GM12874 (cell line): ENCODE measurements around the gene SHD.

Experiments
- TF ChIP-seq, protein P1 (sequence below): IDR thresholded peaks from 2 replicates; pipeline ENCODE4 v1.5.1; 2011; ENCODE audit warnings: low read depth, mild to moderate bottlenecking, control low read depth, low read length, moderate library complexity; ENCODE audit not compliant: insufficient read depth

The SHD gene

DNA sequence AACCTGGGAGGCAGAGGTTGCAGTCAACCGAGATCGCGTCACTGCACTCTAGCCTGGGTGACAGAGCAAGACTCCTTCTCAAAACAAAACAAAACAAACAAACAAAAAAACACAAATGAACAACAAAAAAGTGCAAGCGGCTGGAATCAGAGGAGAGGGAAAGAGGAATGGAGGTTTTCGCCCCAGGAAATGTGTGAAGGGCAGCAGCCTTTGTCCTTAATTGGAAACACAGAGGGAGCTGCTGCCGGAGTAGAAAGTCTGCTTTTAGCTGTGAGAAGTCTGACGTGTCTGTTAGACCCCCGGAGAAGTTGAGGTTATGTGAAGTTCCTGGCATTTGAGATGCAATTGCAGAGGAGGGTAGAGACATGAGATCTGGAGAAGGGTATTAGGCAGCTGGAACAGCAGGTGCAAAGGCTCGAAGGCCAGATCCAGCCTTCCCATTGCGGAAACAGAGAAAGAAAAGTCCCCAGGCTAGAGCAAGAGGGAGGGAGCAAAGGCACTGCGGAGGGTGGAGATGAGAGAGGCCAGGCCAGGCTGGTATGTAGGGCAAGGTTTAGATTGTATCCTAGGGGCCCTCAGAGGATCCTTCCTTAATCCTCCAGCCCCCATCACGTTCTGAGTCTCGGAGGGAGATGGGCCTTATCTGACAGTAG is 22.6 kb downstream of the SHD start:
- TF ChIP-seq, protein P1, sequence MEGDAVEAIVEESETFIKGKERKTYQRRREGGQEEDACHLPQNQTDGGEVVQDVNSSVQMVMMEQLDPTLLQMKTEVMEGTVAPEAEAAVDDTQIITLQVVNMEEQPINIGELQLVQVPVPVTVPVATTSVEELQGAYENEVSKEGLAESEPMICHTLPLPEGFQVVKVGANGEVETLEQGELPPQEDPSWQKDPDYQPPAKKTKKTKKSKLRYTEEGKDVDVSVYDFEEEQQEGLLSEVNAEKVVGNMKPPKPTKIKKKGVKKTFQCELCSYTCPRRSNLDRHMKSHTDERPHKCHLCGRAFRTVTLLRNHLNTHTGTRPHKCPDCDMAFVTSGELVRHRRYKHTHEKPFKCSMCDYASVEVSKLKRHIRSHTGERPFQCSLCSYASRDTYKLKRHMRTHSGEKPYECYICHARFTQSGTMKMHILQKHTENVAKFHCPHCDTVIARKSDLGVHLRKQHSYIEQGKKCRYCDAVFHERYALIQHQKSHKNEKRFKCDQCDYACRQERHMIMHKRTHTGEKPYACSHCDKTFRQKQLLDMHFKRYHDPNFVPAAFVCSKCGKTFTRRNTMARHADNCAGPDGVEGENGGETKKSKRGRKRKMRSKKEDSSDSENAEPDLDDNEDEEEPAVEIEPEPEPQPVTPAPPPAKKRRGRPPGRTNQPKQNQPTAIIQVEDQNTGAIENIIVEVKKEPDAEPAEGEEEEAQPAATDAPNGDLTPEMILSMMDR: no peak

DNA sequence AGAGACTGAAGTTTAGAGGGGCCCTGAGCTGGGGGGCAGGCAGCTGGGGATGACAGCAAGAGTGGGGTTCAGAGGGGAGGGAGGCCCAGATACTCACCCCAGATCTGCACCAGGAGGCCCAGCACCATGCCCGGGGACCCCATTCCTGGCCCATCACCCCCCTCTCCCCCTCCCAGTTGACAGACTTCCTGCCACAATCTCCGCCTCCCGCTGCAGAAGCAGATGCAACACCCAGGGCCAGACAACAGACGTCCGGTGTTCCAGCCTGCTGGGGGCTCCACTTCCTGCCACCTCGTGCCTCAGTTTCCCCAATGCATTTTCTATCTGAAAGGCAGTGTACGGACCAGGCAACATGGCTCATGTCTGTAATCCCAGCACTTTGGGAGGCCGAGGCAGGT is 23.2 kb downstream of the SHD start, which contains the start of gene TMIGD2:
TMIGD2 (minus strand) TSS at position 147 of the 398 bp plus-strand sequence; CDS start at position 143, 4 bp downstream.
- TF ChIP-seq, protein P1: no peak

GRCh38 chr19:4303819-4304537 is 24.9 kb downstream of the SHD start:
- TF ChIP-seq, protein P1: no peak

DNA sequence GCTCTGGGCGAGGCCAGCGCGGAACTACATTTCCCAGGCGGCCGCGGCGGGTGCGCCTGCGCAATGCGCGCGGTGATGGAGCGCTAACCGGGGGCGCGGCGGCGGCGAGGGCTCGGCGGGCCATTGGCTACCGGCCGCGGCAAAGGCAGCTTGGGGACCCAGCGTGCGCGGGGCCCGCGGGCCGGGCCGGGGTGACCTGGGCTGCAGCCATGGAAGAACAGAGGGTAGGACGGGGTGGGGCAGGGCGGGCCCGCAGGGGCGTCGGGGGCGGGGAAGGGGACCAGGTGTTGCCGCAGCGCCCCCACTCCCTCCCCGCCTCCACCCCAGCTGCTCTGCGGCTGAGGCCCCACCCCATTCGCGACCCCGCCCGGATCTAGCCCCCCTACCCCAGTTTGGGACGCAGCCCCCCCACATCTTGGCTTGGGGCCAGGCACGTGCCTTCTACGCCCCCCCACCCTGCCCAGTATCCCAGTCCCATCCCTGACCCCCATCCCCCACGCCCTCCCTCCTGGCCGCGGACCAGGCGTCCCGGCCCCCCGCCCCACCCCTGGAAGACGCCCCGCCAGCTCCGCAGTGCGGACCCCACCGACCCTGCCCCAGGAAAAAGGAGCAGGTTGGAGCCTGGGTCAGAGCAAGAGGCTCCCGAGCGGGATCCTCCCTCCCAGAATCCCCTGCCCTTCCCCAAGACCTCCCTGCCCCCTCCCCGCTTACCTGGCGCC is 25.6 kb downstream of the SHD start, which contains the start of gene FSD1:
FSD1 (plus strand) TSS at position 61 of the 719 bp plus-strand sequence; CDS start at position 210, 149 bp downstream.
- TF ChIP-seq, protein P1: no peak

DNA sequence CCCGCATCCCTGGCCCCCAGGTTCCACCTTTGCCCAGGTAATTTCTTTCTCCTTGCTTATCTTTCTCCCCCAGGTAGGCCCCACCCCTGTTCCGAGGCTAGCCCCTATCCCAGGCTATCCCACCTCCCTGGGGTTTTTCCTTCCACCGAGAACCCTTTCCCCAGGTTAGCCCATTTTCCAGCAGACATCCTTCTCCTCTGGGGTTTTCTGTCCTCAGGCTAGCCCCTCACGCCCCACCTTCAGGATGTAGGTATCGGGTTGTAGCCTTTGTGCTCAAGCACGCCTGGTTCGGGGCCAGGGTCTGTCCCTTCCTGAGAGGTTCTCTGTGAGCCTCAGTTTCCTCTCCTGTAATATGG is 26.2 kb downstream of the SHD start:
- TF ChIP-seq, protein P1: no peak

DNA sequence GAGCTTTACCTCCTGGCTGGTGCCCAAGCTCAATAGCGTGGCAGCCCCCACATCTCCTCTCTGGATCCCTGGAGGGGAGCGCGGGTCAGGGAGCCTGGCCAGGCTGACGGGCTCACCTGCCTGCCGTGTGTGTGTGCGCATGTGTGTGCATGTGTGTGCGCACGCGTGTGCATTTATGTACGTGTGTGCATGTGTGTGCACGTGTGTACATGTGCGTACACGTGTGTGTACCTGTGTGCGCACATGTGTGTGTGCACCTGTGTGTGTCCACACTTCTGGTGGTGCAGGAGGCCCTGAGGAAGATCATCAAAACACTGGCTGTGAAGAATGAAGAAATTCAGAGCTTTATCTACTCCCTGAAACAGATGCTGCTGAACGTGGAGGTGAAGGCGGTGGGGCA is 26.6 kb downstream of the SHD start:
- TF ChIP-seq, protein P1: no peak
